C4-2B (cell line): ENCODE measurements around the gene SYP.
"Not testable (repeated sequence)": the region's sequence is repeated elsewhere in the genome, so short reads cannot be mapped to it uniquely, and the experiment has no call there.

Experiments
- H3K27ac ChIP-seq: fragments of 450-650 bp; 2 replicates; pipeline ENCODE4 v1.5.1; 2017
- CTCF ChIP-seq: fragments of 450-650 bp; conservative IDR thresholded peaks from 2 replicates; pipeline ENCODE4 v1.5.1; 2017; ENCODE audit warnings: mild to moderate bottlenecking
- ZFX ChIP-seq: fragments of 450-650 bp; IDR thresholded peaks from 2 replicates; pipeline ENCODE4 v1.6.1; 2017

SYP gene

DNA sequence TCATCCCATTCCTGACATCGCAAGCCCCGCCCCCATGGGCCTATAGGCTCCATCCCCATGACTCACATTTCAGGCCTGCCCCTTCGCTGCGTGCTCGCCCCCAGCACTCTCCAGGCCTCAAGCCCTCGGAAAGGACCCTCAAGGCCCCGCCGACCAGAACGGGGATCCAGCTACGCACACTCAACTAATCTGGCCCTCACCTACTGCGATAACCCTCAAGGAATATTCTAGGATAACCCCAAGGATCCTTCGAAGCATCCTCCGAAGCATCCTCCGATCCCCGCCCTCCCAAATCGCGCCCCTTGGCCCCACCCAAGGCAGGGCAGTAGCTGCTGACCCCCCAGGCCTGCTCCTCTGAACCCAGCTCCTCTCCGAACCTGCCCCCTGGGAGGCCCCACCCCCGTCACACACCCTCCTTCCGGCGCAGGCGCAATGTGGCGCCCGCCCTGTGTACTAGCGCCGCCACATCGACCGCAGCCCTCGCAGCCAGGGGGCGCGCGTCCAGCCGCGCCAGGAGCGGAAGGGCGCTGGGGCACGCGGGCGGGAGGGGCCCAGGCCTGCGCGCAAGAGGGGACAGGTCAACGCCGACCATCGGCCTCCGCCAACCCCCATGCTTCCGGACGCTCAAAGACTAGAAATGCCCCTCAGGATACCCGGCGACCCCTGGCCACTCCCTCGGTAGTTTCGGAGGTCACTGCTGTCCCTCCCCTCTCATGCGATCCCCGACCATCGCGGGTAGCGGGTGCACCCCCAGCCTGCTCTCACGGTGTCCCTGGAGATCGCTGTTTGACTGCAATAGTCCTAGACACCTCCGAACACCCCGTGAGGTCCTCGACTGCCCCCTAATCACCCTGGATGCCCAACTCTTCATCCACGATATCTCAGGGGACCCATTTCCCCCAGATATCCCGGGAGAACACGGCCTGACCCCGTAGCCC, 43.8 kb downstream of the SYP start:
- TF ChIP-seq ZFX (no peak), CTCF (peak; percentile 82)
- peak overlapping the region; percentile 80 for H3K27ac ChIP-seq

DNA sequence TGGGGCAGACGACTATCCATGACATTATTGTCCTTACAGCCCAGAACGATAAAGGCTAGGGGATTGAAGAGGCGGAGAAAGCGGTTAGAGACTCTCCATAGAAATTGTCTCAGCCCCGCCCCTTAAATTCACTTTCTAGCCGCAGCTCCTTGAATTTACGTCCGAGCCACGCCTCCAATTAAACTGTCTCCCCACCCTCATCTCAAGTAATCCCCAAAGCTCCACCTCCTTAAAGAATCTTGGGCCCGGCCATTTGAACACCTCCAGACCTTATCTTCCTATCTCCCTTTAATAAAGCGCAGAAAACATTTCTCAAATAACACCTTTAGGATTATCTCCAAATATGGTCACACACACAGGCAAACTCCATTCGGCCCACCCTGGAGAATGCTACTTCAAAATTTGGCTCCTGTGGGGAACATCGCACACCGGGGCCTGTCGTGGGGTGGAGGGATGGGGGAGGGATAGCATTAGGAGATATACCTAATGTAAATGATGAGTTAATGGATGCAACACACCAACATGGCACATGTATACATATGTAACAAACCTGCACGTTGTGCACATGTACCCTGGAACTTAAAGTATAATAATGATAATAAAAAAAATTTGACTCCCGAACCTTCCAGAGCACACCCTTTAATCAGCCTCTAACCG, 44.6 kb downstream of the SYP start:
- H3K27ac ChIP-seq: peak overlapping the region; percentile 80
- TF ChIP-seq ZFX (no peak), CTCF (no peak)

- H3K27ac ChIP-seq: no peak overlapping the region
- TF ChIP-seq CTCF (no peak), ZFX (no peak)
These were observed 46.5 kb downstream of the SYP start for GRCh38 chrX:49153467-49153866.

- H3K27ac ChIP-seq: not testable (repeated sequence)
These were observed 50.7 kb downstream of the SYP start for GRCh38 chrX:49149291-49149690.

GRCh38 chrX:49148390-49149100, 51.4 kb downstream of the SYP start:
- H3K27ac ChIP-seq: not testable (repeated sequence)

GRCh38 chrX:49147936-49148335, 52.1 kb downstream of the SYP start:
- TF ChIP-seq CTCF: no peak
- no peak for TF ChIP-seq ZFX
- no peak overlapping the region for H3K27ac ChIP-seq

- TF ChIP-seq CTCF: no peak
- no peak for TF ChIP-seq ZFX
- H3K27ac ChIP-seq: no peak overlapping the region
These were observed 52.7 kb downstream of the SYP start for GRCh38 chrX:49147282-49147681.

GRCh38 chrX:49143154-49143553, 56.8 kb downstream of the SYP start:
- H3K27ac ChIP-seq: not testable (repeated sequence)
